Stimulated activated CD8-positive, alpha-beta memory T cell treated with anti-CD3 and anti-CD28 coated beads, Interleukin-12 subunit alpha, Interleukin-12 subunit beta, amount 100 ng/mL, for 1 hour (primary cell): ENCODE measurements around the gene C6orf136.
"Not testable (repeated sequence)": the region's sequence is repeated elsewhere in the genome, so short reads cannot be mapped to it uniquely, and the experiment has no call there.

Experiments used
- DNase-seq: peaks from one replicate; pipeline ENCODE4 v3.0.0-alpha.2; 2020; ENCODE audit warnings: low read depth

C6orf136 gene

GRCh38 chr6:30657922-30658321 is 11.0 kb downstream of the C6orf136 start:
- DNase-seq = not testable (repeated sequence)

DNA sequence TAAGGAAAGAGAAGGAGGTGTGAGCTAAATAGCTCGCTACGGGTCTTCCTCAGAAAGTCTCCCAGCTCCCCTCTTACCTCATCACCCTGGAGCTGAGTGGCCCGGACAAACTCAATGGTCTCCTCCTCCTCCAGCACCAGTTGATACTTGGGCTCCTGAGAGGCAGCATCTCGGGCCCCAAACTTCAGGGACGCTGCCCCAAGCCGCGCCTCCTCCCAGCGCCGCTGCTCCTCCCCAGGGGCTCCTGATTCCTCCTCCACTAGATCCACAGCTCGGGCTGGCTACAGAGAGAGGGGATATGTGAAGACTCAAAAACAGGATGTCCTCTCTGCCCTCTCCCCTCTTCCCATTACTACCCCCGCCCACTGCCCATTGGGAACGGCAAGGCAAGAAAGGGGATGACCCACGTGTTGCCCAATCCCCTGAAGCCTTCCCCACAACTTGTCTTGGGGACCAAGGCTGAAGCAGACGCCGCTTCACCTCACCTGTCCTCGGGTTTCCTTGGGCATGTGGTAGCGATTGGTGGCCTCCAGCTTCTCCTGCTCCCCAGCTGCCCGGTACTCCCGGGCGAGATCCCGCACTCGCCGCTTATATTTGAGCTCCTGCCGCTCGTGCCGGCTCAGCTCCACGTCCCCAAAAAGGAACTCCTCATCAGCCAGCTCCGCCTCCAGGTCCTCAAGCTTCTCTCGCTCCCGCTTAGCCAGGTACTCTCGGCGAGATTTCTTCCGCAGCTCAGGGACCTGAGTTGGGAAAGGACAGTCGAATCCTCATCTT is 18.2 kb downstream of the C6orf136 start:
- no peak for DNase-seq

GRCh38 chr6:30666300-30666699 is 19.4 kb downstream of the C6orf136 start:
- not testable (repeated sequence) for DNase-seq

DNA sequence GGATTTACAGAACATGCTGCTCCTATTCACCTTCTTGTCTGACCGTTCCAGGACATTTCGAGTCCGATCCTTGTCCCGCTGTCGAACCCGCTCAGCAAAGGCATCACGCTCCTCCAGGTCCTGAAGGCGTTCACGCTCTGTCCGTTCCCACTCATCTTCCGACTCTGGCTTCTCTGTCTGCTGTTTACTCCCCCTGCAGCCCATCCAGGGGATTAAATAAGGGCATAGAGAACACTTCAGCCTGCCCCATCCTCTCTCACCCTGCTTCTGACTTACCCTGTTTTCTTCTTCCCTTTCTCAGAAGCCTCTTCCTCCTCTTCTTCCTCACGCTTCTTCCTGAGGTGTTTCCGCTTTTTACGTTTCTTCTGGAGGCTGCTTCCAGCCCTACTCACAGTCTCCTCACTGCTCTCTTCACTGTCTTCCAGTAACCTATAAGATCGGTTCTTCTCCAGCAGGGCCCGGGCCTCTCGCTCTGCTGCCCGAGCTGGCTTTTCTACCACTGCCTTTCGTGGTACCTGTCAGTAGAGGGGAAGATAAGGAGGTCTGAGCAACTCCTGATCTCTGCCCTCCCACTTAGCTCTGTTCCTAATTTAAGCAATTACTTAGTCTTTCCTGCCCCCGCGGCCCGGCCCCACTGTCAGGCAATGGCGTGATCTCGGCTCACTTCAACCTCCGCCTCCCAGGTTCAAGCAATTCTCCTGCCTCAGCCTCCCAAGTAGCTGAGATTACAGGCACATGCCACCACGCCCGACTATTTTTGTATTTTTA is 24.0 kb downstream of the C6orf136 start:
- no peak for DNase-seq

DNA sequence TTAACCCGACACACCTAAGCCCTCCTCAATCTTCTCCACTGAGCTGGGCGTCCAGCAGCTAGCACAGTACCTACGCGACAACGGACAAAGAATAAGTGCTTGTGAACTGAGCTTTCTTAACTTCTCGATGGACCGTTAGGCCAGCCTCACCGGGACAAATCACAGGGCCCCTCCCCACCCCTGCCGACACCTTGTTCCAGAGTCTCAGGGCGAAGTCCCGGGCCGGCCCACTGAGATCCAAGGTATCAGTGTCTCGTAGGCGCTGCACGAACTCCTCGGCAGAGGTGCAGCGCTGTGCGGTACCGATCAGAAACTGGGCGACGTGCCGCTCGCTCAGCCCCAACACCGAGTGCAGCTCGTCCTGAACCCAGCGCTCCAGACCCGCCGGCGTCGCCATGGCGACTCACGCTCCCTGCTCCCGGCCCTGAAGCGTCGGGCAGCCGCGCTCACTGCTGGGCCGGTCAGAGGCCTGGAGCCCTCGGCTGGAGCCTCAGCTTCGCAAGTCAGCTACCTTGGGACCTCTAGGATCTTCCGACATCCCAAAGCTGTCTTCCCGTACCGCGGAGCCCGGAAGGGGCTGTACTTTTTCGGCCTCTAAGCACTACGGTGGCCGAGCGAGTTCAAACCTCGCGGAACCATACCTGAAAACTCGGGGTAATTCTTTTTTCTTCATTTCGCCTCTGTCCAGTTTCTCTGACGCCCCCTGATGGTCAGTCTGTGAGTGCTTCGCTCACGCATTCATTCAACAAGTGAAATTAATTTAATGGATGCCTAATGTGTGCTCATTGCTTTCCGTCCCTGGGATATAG is 25.7 kb downstream of the C6orf136 start, which contains the start of gene DHX16:
DHX16 (minus strand) TSS at position 562 of the 809 bp plus-strand sequence; CDS start at position 397, 165 bp downstream.
- DNase-seq = peak; percentile 86

GRCh38 chr6:30676660-30677285 is 29.8 kb downstream of the C6orf136 start:
- no peak for DNase-seq

DNA sequence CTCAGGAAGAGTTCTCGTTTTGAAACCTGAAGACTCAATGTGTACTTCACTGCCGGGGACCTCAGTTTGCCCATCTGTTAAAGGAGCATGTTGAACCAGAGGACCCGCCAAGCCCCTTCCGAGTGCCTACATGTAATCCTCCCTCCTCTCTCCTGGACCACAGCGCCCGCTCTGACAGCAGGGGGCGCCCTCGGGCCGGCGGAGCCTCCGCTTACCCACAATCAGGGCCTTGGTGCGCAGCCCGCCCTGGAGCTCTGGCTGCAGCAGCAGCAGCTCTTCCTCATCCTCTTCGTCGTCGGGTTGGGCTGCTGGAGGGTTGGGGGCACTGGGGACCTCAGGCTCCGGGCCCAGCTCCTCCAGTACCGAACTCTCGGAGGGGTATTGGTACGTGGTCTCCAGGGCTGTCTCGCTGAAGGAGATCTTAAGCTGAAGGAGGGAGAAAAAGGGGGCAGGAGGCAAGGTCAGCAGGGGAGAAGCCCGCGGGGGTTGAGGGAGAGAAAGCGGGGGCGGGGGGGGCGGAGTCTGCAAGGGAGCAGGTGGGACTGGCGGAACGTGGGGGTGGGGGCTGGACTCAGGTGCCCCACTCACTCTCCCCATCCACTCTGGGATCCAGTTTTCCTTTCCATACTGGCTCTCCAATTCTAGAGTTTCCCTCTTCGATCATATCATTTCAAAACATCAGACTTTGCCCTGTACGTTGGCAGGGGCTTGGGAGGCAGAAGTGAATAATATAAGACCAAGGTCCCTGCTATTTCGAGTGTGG is 32.2 kb downstream of the C6orf136 start:
- peak; percentile 87 for DNase-seq

DNA sequence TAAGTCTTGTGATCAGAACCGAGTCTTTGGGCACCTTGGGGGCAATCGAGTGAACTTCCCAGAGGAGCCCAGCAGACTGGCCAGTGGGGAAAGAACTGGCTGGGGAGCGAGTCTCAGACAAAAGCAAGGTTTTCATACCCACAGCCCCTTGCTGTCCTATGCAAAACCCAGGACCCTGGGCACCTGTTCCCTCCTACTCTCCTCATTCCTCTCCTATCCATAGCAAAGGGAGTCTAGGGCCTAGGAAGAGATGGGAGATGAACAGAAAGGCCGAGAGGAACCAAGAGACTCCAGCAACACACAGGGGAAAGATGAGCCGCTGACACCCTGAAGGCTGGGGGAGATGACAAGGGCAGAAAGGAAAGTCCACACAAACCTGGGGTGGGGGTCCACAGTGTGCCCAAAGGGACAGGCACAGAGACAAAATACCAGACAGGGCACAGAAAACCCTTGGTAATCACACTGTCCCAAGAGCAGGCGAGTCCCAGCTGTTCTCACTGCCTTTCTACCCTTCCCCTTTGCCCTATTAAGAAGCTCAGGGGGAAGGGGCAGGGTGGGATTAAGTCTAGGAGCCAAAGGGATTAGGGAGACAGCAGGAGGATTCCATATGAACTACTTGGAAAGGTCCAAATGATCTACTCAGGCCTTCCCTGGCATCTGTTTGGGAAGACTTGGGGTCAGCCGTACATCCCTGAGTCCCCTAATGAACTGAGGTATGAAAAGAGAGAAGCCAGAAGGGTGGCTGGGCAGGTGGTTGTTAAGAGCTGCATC is 33.0 kb downstream of the C6orf136 start:
- DNase-seq = no peak

DNA sequence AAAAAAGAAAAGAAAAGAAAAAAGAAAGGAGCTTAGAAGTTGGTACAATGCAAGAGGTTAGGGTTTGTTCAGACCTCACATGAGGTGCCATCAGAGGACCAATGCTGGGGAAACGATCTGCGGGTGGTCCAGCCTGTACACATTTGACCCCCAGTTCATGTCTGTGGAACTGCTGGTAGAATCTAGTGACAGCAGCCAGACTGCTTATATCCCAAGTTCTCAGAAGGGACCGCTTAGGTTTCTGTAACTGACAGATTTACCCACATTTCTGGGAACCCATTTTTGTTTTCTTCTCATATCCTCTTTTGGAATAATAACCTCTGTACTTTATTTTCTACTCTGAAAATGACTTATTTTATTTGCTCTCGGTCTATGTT is 34.8 kb downstream of the C6orf136 start:
- DNase-seq = no peak

DNA sequence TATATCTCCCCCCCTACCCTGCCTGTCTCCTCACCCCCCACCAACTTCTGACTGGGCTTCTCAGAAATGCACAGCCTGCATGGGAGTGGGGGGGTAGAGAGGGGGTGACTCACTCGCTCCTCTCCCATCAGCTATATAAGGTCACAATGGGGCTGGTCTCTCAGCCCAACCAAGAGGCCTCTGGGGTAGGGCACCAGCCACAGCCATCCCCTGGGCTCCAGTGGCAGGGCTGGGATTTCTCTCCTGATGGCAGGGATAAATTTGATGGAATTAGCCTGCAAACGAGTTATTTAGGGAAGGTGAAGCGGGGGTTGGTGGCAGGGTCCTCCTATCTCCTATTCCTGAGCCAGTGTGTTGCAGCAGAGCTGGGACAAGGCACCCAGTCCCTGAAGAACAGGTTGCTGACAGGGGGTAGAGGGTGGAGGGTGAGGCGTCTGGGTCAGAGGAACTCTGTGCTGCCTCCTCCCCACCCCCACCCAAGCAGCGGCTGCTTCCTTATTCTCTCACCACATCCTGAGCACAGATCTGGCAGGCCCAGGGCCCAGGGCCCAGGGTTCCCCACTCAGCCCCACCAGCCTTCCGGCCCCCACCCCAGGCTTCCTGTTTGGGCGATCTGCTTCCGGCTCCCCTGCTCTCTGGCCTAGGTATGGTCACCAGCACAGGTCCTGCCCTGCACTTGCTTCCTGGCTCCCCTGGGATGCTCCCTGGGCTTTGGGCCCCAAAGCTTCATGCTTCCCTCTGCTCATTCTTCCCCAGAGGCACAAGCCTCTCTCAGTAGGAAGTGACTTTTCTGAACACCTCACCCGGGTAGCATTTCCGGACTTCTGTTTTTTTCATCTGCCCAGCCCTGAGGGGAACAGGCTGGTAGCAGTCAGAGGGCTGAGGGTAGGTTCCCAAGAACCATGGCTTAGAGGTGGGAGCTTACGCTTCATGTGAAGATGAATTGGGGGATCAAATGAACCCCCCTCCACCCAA is 35.5 kb downstream of the C6orf136 start:
- DNase-seq = peak; percentile 79

GRCh38 chr6:30683183-30683979 is 36.4 kb downstream of the C6orf136 start:
- no peak for DNase-seq

DNA sequence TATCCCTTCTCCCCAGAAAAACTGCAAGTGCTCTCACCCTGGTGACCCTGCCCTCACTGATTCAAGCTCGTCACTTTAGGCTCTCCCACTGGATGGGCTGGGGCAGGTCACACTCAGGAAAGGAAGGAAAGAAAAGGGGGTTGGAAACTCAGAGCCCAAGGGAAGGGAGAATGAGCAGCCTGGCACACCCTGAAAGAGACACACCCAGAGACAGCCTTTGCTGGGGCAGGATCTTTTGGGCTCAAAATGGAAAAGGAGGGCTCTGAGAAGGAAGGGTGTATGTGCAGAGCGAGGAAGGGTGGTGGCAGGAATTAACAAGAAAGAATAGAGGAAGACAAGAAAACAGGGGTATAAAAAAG is 37.0 kb downstream of the C6orf136 start:
- DNase-seq = no peak

- peak; percentile 34 for DNase-seq
These were observed 37.6 kb downstream of the C6orf136 start for GRCh38 chr6:30684386-30685156.

GRCh38 chr6:30685157-30686008 is 38.5 kb downstream of the C6orf136 start:
- DNase-seq = no peak

- peak; percentile 70 for DNase-seq
These were observed 39.3 kb downstream of the C6orf136 start, which contains the start of gene PPP1R18 for GRCh38 chr6:30686009-30686907. PPP1R18 (minus strand) TSS chr6:30686645; CDS start chr6:30686018, 627 bp downstream.
